Measurements from ENCODE around the gene KCNH8. TPM values are rescaled to one million over a fixed set of nuclear protein-coding genes. Genes with fewer than 3 reads are reported as not detected.

Gene KCNH8
- total and polyA plus RNA-seq, 2 experiments from 2014 or later = 0.97 to 1.1 TPM

- 75% methylated on average over 2 of the region's 2 CpGs for WGBS (ENCODE audit: low lambda C conversion rate, missing lambda C conversion rate)
- Histone ChIP-seq H3K4me2 (no peak overlapping the region), H2AFZ (no peak overlapping the region), H3K27ac (no peak overlapping the region), H3K27me3 (no peaks in the 10 kb centered on the region), H3K9me3 (ENCODE audit: low read depth) (no peaks in the 10 kb centered on the region), H3K4me1 (ENCODE audit: insufficient read depth) (no peaks in the 10 kb centered on the region), H3K4me3 (no peak overlapping the region), H4K20me1 (ENCODE audit: insufficient read depth, poor library complexity, severe bottlenecking) (no peaks in the 10 kb centered on the region), H3K36me3 (replicated peaks; ENCODE audit: insufficient read depth, low read depth) (no peaks in the 10 kb centered on the region), H3K79me2 (no peaks in the 10 kb centered on the region), H3K9me2 (replicated peaks; ENCODE audit: insufficient read depth) (no peaks in the 10 kb centered on the region)
- no peak for DNase-seq (ENCODE audit: low spot score)
- TF ChIP-seq EZH2 (IDR thresholded peaks at IDR 0.05; ENCODE audit: borderline replicate concordance) = no peak
- TF ChIP-seq EZH2phosphoT487 (IDR thresholded peaks at IDR 0.05; ENCODE audit: low read depth, severe bottlenecking, unreplicated experiment) = no peak
- TF ChIP-seq CTCF (IDR thresholded peaks at IDR 0.05; ENCODE audit: poor library complexity) = no peak
Measured at GRCh38 chr3:19155375-19155774, 7.1 kb downstream of the KCNH8 start.

- H3K4me3 ChIP-seq = no peak overlapping the region
- H3K79me2 ChIP-seq = no peaks in the 10 kb centered on the region
- H3K27ac ChIP-seq = no peak overlapping the region
- WGBS (ENCODE audit: low lambda C conversion rate, missing lambda C conversion rate) = 78% methylated on average over 2 of the region's 2 CpGs
- no peak for TF ChIP-seq CTCF (IDR thresholded peaks at IDR 0.05; ENCODE audit: poor library complexity)
- TF ChIP-seq EZH2 (IDR thresholded peaks at IDR 0.05; ENCODE audit: borderline replicate concordance) = no peak
- TF ChIP-seq EZH2phosphoT487 (IDR thresholded peaks at IDR 0.05; ENCODE audit: low read depth, severe bottlenecking, unreplicated experiment) = no peak
- no peaks in the 10 kb centered on the region for H3K9me3 ChIP-seq (ENCODE audit: low read depth)
- H4K20me1 ChIP-seq (ENCODE audit: insufficient read depth, poor library complexity, severe bottlenecking) = no peaks in the 10 kb centered on the region
- H3K4me1 ChIP-seq (ENCODE audit: insufficient read depth) = no peaks in the 10 kb centered on the region
- no peaks in the 10 kb centered on the region for H3K27me3 ChIP-seq
- H3K4me2 ChIP-seq = no peak overlapping the region
- H2AFZ ChIP-seq = no peak overlapping the region
- H3K36me3 ChIP-seq (replicated peaks; ENCODE audit: insufficient read depth, low read depth) = no peaks in the 10 kb centered on the region
- DNase-seq (ENCODE audit: low spot score) = no peak
- no peaks in the 10 kb centered on the region for H3K9me2 ChIP-seq (replicated peaks; ENCODE audit: insufficient read depth)
Measured at GRCh38 chr3:19159966-19160635, 11.8 kb downstream of the KCNH8 start.

GRCh38 chr3:19165654-19166053 is 17.3 kb downstream of the KCNH8 start:
- Histone ChIP-seq H3K4me1 (ENCODE audit: insufficient read depth) (no peaks in the 10 kb centered on the region), H3K36me3 (replicated peaks; ENCODE audit: insufficient read depth, low read depth) (no peaks in the 10 kb centered on the region), H3K4me3 (no peak overlapping the region), H3K27me3 (no peaks in the 10 kb centered on the region), H3K9me2 (replicated peaks; ENCODE audit: insufficient read depth) (no peaks in the 10 kb centered on the region), H3K27ac (no peak overlapping the region), H3K79me2 (no peaks in the 10 kb centered on the region), H3K9me3 (ENCODE audit: low read depth) (no peaks in the 10 kb centered on the region), H4K20me1 (ENCODE audit: insufficient read depth, poor library complexity, severe bottlenecking) (no peaks in the 10 kb centered on the region), H2AFZ (no peak overlapping the region), H3K4me2 (no peak overlapping the region)
- no peak for DNase-seq (ENCODE audit: low spot score)
- WGBS (ENCODE audit: low lambda C conversion rate, missing lambda C conversion rate) = 88% methylated on average over 2 of the region's 2 CpGs
- TF ChIP-seq CTCF (IDR thresholded peaks at IDR 0.05; ENCODE audit: poor library complexity) (no peak), EZH2 (IDR thresholded peaks at IDR 0.05; ENCODE audit: borderline replicate concordance) (no peak), EZH2phosphoT487 (IDR thresholded peaks at IDR 0.05; ENCODE audit: low read depth, severe bottlenecking, unreplicated experiment) (no peak)
